Neural crest cell (in vitro differentiated cells): Measurements from ENCODE around the gene SIGLEC15. TPM values are rescaled to one million over a fixed set of nuclear protein-coding genes. Genes with fewer than 3 reads are reported as not detected.
"Not testable (repeated sequence)": the region's sequence is repeated elsewhere in the genome, so short reads cannot be mapped to it uniquely, and the experiment has no call there.

Experiments used
- DNase-seq: peaks from one replicate; pipeline ENCODE4 v3.0.0; 2021; ENCODE audit warnings: low read depth, mixed read lengths, low spot score
- H3K27ac Mint-ChIP-seq: one replicate; pipeline ENCODE4 v1.8.0; 2021; ENCODE audit warnings: mild to moderate bottlenecking, mixed read lengths; ENCODE audit not compliant: unreplicated experiment
- H3K27me3 Mint-ChIP-seq: 2 replicates; pipeline ENCODE4 v1.8.0; 2021; ENCODE audit warnings: low read depth, mild to moderate bottlenecking, mixed read lengths
- H3K36me3 Mint-ChIP-seq: 2 replicates; pipeline ENCODE4 v1.8.0; 2021; ENCODE audit warnings: low read depth, mild to moderate bottlenecking, mixed read lengths
- H3K4me1 Mint-ChIP-seq: 2 replicates; pipeline ENCODE4 v1.8.0; 2021; ENCODE audit warnings: mixed read lengths
- H3K4me3 Mint-ChIP-seq: one replicate; pipeline ENCODE4 v1.8.0; 2021; ENCODE audit warnings: mild to moderate bottlenecking, mixed read lengths
- H3K9me3 Mint-ChIP-seq: 2 replicates; pipeline ENCODE4 v1.8.0; 2021; ENCODE audit warnings: mixed read lengths
- total RNA-seq: library from RNA; stranded (reverse); gene quantifications from 2 replicates; pipeline ENCODE4 v1.2.1, GENCODE V29; 2021
- TF ChIP-seq, protein P1 (sequence below): fragments of 200-600 bp; sonication (generic); conservative IDR thresholded peaks from 2 replicates; pipeline ENCODE4 v1.5.0; 2021; ENCODE audit warnings: antibody characterized with exemption, mild to moderate bottlenecking

Gene SIGLEC15
- total RNA-seq, 1 donor from 2014 or later, result not detected

DNA sequence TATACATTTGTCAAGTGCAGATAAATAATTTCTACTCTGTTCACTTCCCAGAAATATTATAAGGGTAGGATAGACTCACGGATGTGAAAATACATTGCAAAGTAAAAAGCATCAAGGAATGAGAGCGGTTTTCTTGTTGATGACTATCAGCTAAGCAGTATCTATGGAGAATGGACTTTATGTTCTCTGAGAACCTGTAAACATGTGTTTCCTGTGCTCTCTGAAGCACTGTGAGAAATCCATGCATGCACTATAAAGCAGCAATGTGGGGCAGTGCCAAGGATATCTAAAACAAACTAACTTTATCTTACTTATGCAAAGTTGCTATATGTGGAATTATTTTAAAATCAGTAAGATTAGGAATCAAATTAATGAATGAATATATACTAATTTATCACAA lies 4.4 kb upstream of the SIGLEC15 start:
- no peak overlapping the region for H3K27ac Mint-ChIP-seq
- peaks cover 3% of the 10 kb centered on the region for H3K9me3 Mint-ChIP-seq
- TF ChIP-seq, protein P1, sequence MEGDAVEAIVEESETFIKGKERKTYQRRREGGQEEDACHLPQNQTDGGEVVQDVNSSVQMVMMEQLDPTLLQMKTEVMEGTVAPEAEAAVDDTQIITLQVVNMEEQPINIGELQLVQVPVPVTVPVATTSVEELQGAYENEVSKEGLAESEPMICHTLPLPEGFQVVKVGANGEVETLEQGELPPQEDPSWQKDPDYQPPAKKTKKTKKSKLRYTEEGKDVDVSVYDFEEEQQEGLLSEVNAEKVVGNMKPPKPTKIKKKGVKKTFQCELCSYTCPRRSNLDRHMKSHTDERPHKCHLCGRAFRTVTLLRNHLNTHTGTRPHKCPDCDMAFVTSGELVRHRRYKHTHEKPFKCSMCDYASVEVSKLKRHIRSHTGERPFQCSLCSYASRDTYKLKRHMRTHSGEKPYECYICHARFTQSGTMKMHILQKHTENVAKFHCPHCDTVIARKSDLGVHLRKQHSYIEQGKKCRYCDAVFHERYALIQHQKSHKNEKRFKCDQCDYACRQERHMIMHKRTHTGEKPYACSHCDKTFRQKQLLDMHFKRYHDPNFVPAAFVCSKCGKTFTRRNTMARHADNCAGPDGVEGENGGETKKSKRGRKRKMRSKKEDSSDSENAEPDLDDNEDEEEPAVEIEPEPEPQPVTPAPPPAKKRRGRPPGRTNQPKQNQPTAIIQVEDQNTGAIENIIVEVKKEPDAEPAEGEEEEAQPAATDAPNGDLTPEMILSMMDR, result no peak
- H3K4me3 Mint-ChIP-seq, result no peak overlapping the region
- peaks cover 15% of the 10 kb centered on the region for H3K27me3 Mint-ChIP-seq
- H3K4me1 Mint-ChIP-seq, result peaks cover 4% of the 10 kb centered on the region
- no peaks in the 10 kb centered on the region for H3K36me3 Mint-ChIP-seq
- no peak for DNase-seq

DNA sequence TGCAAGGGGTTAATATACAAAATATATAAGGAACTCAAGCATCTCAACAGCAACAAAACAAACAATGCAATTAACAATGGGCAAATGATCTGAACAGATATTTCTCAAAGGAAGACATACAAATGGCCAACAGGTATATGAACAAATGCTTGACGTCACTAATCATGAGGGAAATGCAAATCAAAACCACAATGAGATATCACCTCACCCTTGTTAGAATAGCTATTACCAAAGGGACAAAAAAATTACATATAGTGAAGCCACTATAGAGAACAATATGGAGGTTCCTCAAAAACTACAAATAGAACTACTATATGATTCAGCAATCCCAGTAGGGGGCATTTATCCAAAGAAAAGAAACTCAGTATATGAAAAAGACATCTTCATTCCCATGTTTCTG lies 3.8 kb upstream of the SIGLEC15 start:
- no peak for DNase-seq
- TF ChIP-seq, protein P1, result no peak
- Mint-ChIP-seq H3K4me1 (peaks cover 4% of the 10 kb centered on the region), H3K36me3 (no peaks in the 10 kb centered on the region), H3K27me3 (peaks cover 15% of the 10 kb centered on the region), H3K27ac (no peak overlapping the region), H3K4me3 (no peak overlapping the region), H3K9me3 (peaks cover 2% of the 10 kb centered on the region)

DNA sequence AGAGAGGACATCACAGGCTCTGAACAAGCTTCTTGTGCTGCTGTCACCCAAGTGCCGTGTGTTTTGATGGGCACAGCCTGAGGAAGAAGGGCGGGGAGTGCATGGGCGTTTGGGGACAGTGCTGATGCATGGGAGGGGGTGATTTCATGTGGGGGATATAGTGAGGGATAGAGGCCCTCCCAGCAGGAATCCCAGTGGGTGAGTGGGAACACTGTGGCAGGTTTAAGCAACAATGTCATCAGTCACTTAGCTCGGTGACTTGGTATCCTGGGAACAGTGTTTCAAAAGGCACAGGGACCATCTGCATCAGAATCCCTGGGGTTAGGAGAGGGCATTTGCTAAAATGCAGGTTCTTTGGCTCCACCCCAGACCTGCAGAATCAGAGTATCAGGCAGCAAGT lies 609 bp downstream of the SIGLEC15 start:
- H3K27ac Mint-ChIP-seq, result no peak overlapping the region
- no peaks in the 10 kb centered on the region for H3K9me3 Mint-ChIP-seq
- DNase-seq, result no peak
- no peak overlapping the region for H3K4me3 Mint-ChIP-seq
- peaks cover 12% of the 10 kb centered on the region for H3K4me1 Mint-ChIP-seq
- TF ChIP-seq, protein P1, result no peak
- no peaks in the 10 kb centered on the region for H3K36me3 Mint-ChIP-seq
- H3K27me3 Mint-ChIP-seq, result peaks cover 22% of the 10 kb centered on the region

DNA sequence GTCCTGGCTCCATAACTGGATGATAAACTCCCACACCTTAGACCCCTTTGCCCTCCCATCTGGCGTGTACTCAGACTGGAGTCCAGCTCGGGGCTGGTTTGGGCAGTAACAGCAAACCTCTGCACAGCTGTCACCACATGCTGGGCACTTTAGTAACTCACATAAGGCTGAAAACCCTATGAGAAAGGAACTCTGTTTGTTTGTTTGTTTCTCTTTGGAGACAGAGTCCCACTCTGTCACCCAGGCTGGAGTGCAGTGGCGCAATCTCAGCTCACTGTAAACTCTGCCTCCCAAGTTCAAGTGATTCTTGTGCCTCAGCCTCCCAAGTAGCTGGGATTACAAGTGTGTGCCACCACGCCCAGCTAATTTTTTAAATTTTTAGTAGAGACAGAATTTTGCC lies 1.2 kb downstream of the SIGLEC15 start:
- Mint-ChIP-seq H3K4me1 (peaks cover 12% of the 10 kb centered on the region), H3K27me3 (peaks cover 18% of the 10 kb centered on the region)
- H3K9me3 Mint-ChIP-seq, H3K4me3 Mint-ChIP-seq, H3K27ac Mint-ChIP-seq, H3K36me3 Mint-ChIP-seq, DNase-seq: not testable (repeated sequence)

DNA sequence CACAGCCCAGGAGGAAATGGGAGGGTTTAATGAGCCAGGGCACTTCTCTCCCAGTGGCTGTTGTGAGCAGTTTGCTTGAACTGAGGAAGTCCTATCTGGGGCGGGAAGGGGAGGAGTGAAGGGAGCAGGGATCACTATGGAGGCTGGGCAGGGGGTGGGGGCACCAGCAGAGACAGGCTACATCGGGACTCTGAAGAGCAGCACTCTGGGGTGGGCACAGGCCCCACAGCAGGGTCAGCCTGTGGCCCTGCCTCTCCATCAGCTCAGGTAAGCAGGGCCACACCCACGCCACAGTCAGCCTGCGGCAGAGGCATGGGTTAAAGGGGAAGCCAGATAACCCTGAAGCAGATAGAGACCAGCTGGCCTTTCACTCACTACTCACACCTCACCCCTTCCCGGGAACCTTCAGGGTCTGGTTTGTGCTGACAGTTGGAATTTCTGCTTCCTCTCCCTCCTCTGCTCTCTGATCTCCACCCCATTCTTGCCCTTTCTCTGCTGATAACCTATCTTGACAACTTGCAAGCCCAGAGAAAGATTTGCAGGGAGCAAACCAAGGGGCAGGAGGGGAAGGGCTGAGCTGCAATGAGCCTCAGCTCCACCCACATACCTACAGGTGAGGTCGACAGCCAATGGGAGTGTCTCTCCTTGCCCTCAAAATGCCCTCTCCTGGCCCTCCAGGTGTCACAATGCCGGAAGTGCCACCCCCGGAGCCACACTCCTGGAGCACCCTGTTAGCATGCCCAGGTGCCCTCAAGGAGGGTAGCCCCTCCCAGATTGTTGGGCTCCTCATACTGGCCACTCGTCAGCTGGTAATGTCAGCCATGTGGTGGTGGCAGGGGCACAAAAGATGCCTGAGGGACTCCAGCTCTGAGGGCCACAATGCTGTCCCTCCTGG lies 3.7 kb downstream of the SIGLEC15 start:
- TF ChIP-seq, protein P1, result no peak
- no peak overlapping the region for H3K27ac Mint-ChIP-seq
- no peak for DNase-seq
- no peaks in the 10 kb centered on the region for H3K9me3 Mint-ChIP-seq
- no peak overlapping the region for H3K4me3 Mint-ChIP-seq
- no peaks in the 10 kb centered on the region for H3K36me3 Mint-ChIP-seq
- peaks cover 10% of the 10 kb centered on the region for H3K27me3 Mint-ChIP-seq
- H3K4me1 Mint-ChIP-seq, result peaks cover 24% of the 10 kb centered on the region

DNA sequence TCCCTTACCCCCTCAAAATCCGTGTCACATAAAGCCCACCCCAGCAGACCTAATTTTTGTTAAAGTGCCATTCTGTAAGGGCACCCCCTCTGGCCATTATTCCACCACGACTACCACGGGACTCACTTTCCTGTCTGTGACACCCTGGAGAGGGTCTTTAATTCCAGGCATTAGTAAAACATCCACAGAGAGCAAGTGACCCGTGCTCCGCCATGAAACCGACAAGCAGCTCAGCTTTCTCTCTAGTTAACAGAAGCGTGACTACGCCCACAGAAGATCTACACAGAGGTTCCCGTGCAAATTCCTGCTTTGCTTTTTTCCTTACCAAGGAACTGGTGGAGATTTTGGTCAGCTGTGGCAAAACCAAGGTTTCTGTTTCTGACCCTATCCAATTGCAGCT lies 4.4 kb downstream of the SIGLEC15 start:
- TF ChIP-seq, protein P1, result no peak
- H3K27me3 Mint-ChIP-seq, result peaks cover 15% of the 10 kb centered on the region
- H3K27ac Mint-ChIP-seq, result no peak overlapping the region
- no peak for DNase-seq
- no peaks in the 10 kb centered on the region for H3K36me3 Mint-ChIP-seq
- H3K4me3 Mint-ChIP-seq, result no peak overlapping the region
- H3K9me3 Mint-ChIP-seq, result no peaks in the 10 kb centered on the region
- H3K4me1 Mint-ChIP-seq, result peaks cover 27% of the 10 kb centered on the region
